ENCODE results near the gene ANO7.
"Not testable (repeated sequence)": the region's sequence is repeated elsewhere in the genome, so short reads cannot be mapped to it uniquely, and the experiment has no call there.

ANO7 gene

GRCh38 chr2:241191081-241191480 is 2.6 kb downstream of the ANO7 start:
- no peak for DNase-seq (ENCODE audit: low spot score)

DNA sequence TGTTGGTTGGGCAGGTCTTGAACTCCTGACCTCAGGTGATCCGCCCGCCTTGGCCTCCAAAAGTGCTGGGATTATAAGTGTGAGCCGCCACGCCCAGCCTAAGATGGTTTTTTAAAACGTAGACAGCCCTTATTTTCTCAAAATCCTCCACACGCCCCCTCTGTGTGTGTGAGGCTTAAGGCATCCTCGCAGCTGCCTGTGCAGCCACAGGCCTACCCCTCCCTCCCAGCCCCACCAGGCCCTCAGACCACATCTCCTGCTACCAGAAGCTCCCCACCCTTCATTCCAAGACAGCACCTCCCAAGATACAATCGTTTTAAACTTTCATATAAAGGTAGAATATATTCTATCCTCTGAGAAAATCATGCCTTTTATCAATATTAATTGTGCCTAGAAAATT is 4.8 kb downstream of the ANO7 start:
- DNase-seq (ENCODE audit: low spot score) = no peak

GRCh38 chr2:241194811-241195210 is 6.3 kb downstream of the ANO7 start:
- DNase-seq (ENCODE audit: low spot score) = no peak

DNA sequence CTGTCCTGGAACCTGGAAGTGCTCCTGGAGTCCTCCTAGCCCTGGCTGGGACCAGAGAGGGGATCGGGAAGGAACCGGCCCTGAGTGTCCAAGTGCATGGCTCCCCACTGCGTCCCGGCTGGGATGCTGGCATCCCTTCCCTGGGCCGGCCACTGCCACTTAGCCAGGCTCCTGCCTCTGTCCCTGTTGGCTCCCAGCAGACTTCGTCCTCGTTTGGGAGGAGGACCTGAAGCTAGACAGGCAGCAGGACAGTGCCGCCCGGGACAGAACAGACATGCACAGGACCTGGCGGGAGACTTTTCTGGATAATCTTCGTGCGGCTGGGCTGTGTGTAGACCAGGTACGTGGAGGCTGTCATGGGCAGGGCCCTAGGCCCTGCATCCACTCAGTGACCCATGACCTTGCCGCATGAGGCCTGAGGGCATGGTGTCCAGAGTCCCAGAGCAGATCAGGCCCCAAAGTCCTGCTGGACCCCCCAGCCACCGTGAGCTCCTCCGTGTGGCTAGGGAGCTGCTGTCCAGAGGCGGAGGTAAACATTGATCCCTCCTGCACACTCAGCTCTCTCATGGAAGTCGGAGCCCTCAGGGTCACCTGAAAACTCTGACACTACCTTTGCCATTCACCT is 7.1 kb downstream of the ANO7 start:
- no peak for DNase-seq (ENCODE audit: low spot score)

- not testable (repeated sequence) for DNase-seq (ENCODE audit: low spot score)
Observed at GRCh38 chr2:241197246-241197645, 8.8 kb downstream of the ANO7 start.

DNA sequence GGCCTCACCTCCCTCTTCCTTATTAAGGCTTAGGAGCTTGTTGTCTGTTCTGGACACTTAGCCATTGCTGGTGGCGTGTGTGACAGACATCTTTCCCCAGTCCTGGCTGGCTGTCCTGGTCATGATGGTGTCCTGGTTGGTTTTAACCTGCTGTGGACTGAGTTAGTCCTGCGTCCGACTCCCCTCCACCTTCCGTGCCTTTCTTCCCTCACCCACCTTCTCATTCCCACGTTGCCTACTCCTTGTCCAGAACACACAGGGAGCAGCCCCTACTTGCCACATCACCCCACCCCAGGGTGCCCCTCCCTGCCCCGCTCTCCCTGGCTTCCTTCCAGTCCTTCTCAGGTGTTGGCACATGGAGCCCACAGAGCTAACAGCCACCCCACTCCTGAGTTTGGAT is 9.5 kb downstream of the ANO7 start:
- DNase-seq (ENCODE audit: low spot score) = no peak

- no peak for DNase-seq (ENCODE audit: low spot score)
Observed at GRCh38 chr2:241198381-241199279, 10.2 kb downstream of the ANO7 start.

DNA sequence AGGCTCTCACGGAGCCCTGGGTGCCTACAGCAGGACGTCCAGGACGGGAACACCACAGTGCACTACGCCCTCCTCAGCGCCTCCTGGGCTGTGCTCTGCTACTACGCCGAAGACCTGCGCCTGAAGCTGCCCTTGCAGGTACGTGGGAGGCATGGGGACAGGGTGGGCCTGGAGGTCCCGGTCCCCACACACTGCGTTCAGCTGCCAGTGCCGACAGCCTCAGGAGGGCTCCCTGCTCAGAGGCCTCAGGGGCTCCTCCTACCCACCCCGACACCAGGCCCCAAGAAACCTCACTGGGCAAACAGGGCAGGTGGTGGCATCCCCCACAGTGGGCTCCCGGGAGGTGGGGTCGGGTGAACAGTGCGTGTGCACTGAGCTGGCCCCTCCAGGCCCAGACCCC is 10.8 kb downstream of the ANO7 start:
- DNase-seq (ENCODE audit: low spot score) = no peak

DNA sequence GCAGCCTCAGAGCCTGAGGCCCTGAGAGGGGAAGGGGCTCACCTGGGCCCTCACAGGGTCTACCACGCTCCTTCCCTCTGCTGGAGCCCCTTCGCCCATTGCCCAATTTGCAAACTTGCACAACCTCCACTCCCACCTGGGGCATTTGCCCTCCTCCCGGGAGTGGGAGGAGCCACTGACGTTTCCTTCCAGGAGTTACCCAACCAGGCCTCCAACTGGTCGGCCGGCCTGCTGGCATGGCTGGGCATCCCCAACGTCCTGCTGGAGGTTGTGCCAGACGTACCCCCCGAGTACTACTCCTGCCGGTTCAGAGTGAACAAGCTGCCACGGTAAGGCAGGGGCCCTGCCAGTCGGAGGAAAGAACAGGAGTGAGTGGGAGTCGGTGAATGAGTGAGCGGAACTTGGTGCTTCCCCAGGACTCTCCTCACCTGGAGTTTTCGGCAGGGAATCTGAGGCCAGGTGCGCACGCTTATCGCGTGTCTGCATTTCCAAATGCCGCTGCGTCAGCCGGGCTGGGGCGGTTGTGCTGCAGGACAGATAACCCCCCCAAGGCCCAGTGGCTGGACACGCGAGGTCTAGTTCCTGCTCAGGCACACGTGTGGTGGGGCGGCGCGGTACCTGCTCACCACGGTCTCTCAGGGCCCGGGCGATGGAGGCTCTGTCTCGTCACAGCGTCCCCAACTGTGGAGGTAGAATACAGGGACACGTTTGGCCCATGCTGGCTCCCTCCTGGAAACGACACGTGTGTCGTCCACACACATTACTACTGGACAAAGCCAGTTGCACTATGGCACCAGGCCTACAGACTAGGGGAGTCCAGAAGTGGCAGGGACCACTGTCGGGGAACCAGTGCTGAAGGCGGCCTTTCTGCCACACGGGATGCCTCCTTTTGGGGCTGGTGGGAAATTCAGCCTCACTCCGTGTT is 11.7 kb downstream of the ANO7 start:
- DNase-seq (ENCODE audit: low spot score) = no peak

DNA sequence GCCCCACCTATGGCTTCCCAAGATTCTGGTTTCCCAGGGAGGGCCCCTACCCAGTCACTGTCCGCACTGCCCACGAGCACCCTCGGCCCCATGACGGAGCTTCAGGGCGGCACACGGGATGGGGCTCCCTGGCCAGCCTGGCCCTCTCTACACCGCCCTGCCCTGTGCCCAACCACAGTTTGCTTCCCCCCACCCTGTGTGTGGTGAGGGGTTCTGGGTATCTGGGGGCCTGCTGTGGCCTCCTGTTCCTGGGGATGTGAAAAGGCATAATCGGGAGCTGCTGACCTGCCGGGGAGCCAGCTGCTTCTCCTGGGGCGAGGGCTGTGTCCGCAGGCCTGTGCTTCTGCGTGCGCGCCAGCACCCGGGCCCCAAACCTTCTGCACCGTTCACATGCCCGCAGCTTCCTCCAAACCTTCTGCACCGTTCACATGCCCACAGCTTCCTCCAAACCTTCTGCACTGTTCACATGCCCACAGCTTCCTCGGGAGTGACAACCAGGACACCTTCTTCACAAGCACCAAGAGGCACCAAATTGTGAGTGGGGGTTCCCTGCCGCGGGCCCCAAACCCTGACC is 12.4 kb downstream of the ANO7 start:
- DNase-seq (ENCODE audit: low spot score) = no peak

DNA sequence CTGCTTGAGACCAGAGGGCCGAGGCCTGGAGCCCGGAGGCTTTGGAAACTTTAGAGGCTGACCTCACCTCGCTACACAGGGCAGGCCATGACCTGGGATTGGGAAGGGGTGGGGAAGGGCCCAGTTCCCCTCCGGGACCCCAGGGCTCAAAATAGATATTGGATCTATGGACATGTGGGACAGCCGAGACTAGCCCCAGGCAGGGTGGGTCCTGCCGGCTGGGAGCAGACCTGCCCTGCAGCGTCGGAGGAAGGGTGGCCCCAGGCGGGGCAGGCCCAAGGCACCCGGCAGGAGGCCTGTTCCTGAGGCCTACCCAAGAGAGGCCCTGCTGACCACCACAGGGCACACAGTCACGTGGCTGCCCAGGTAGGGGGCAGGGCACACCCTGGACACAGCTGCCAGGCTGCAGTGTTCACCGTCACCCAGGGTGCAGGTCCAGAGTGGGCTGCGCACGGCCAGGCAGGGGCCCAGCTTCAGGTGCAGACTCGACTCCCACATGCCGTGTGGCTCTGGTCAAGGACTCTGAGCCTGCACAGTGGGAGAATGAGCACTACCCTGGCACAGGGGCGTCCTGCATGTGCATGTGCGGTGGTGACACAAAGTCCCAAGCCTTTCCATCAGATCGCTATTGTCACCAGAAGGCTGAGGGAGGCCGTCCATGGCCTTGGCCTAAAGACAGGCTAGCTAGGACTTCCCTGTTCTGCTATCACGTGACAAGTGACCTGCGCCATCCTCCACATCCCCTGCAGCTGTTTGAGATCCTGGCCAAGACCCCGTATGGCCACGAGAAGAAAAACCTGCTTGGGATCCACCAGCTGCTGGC is 13.2 kb downstream of the ANO7 start:
- no peak for DNase-seq (ENCODE audit: low spot score)

- DNase-seq (ENCODE audit: low spot score) = no peak
Observed at GRCh38 chr2:241202268-241202585, 13.8 kb downstream of the ANO7 start.

DNA sequence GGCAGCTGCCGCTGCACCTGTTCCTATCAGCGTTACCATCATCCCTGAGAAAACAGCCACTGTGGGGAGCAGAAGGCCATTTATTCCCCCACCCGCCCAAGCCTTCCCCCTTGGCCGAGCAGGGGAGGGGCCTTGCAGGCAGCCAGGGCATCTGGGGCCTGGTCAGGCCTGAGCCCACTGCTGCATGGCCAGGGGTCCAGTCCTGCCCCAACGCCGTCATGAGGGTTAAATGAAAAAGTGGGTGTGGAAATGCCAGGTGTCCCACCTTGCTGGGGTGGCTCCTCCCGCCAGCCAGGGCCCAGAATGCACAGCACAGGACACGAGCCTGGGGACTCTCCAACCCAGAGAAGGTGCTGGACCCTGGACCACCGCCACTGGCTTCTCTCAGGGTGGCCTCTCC is 14.2 kb downstream of the ANO7 start:
- no peak for DNase-seq (ENCODE audit: low spot score)

DNA sequence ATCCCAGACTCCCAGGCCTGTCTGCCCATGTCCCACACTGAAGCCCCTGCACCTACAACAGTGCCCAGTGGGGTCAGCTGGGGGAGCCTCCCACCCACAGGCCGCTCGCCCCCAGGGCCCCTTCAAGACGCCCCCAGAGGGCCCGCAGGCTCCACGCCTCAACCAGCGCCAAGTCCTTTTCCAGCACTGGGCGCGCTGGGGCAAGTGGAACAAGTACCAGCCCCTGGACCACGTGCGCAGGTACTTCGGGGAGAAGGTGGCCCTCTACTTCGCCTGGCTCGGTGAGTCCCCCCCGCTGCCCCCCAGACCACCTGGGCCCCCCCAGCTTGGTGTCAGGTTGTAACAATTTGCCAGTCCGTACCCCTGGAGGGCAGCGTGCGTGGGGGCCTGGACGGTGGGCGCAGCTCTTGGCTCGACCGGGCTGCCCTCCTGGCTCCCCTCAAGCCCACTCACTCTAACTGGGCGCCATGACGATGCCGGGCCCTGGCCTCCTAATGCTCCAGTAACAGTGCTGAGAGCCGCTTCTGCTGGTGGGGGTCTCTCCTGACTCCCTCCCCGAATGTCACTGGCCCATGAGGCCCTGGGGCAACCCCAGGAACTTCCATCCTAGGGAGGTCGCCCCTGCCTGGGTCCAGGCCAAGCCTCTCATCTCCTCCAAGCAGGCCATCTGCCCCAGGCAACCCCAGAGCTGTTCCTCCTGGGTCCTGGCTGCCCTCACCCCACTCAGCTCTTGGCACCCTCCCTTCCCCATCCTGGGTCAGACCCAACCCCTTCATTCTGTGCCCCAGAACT is 14.9 kb downstream of the ANO7 start:
- no peak for DNase-seq (ENCODE audit: low spot score)

- no peak for DNase-seq (ENCODE audit: low spot score)
Observed at GRCh38 chr2:241204010-241204384, 15.5 kb downstream of the ANO7 start.

DNA sequence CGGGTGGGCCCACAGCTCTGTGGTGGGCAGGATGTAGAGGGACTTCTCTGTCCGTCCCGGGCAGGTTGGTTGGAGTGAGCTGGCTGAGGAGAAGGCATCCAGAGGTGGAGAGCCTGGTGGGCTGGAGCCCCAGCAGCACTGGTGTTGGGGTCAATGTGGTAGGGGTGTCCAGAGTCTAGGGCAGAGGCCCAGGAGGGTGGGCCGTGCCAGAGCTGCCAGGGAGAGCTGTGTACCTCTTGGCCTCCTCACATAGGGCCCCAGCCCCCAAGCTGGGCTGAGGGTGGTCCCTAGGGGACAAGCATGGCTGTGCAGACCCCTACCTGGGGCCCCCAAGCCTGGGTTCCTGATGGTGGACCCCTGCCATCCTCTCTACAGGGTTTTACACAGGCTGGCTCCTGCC is 16.0 kb downstream of the ANO7 start:
- DNase-seq (ENCODE audit: low spot score) = no peak

DNA sequence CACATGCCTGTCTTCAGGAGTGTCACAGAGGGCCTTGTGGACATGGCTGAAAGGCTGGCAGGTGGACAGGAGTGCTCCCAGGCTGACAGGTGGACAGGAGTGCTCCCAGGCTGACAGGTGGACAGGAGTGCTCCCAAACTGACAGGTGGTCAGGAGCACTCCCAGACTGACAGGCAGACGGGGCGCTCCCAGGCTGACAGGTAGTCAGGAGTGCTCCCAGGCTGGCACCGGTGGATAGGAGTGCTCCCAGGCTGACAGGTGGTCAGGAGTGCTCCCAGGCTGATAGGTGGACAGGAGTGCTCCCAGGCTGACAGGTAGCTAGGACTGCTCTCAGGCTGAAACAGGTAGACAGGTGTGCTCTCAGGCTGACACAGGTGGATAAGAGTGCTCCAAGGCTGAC is 16.6 kb downstream of the ANO7 start:
- no peak for DNase-seq (ENCODE audit: low spot score)

GRCh38 chr2:241207151-241207550 is 18.7 kb downstream of the ANO7 start:
- DNase-seq (ENCODE audit: low spot score) = no peak

- DNase-seq (ENCODE audit: low spot score) = no peak
Observed at GRCh38 chr2:241207641-241208040, 19.2 kb downstream of the ANO7 start.

DNA sequence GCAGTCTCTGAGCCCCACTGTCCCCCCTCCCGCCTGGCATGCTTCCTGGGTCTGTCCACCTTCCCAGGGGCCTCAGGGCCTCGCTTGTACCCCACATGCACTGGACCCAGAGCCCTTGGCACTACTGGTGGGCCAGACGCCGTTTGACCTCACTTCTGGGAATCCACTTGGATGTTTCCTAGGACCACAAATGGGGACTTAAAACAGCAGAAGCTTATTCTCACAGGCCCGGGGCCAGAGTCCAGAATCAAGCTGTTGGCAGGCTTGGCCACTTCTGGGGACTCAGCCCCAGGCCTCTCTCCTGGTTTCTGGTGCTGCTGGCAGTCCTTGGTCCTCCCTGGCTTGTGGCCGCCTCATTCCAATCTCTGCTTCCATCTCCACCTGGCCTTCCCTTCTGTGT is 19.6 kb downstream of the ANO7 start:
- no peak for DNase-seq (ENCODE audit: low spot score)

DNA sequence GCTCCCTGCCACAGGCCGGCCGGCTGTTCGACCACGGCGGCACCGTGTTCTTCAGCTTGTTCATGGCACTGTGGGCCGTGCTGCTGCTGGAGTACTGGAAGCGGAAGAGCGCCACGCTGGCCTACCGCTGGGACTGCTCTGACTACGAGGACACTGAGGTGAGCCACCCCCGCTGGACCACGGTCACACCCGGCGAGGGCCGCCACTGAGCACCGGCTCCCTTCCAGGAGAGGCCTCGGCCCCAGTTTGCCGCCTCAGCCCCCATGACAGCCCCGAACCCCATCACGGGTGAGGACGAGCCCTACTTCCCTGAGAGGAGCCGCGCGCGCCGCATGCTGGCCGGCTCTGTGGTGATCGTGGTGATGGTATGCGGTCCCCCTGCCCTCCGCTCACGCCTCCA is 20.8 kb downstream of the ANO7 start:
- DNase-seq (ENCODE audit: low spot score) = no peak
